ENCODE results near the gene PTAFR.

The PTAFR gene

DNA sequence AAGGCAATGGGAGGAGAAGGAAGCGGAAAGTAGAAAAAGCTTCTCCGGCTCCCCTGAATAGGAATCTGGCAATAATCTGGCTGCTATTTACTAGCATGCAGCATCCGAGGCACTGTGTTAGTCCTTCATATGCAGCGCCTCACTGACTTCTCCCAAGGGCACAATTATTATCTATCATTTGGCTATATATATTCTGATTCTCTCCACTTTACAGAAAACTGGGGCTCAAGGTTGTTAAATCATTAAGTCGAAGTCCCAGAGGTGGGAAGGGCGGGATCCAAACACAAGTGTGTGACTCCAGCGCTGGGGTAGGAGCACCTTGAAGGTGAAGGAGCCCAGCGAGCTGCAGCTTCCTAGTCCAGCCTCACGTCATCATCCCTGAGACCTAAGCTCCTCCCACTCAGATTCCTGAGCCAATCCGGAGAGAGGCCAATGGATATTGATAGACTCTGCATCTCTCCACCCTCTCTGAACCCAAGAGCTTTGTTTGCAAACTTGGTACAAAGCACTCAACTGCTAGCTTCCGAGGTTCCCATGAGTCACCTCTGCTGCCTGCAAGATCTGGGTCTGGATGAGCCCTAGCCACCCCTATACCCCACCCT, 71.5 kb downstream of the PTAFR start:
- H3K27ac ChIP-seq (ENCODE audit: low read depth, low read length), result no peak overlapping the region
- H3K9ac ChIP-seq (ENCODE audit: low read length), result no peak overlapping the region
- no peaks in the 10 kb centered on the region for H4K20me1 ChIP-seq (ENCODE audit: low read depth, low read length)
- TF ChIP-seq EZH2phosphoT487 (conservative IDR thresholded peaks at IDR 0.05; ENCODE audit: low read length), result no peak
- TF ChIP-seq CTCF (IDR thresholded peaks at IDR 0.05; ENCODE audit: insufficient read depth, low read length, poor library complexity, severe bottlenecking), result no peak
- no peaks in the 10 kb centered on the region for H3K36me3 ChIP-seq (ENCODE audit: low read length)
- H3K9me3 ChIP-seq (ENCODE audit: insufficient read depth, low read length), result no peaks in the 10 kb centered on the region
- H3K79me2 ChIP-seq (ENCODE audit: insufficient read depth, low read length), result no peaks in the 10 kb centered on the region
- H3K27me3 ChIP-seq (ENCODE audit: low read length), result no peaks in the 10 kb centered on the region
- H3K9me2 ChIP-seq (replicated peaks; ENCODE audit: insufficient read depth, low read length), result no peaks in the 10 kb centered on the region
- peak overlapping the region; percentile 62 for H2AFZ ChIP-seq (ENCODE audit: low read depth, low read length, severe bottlenecking)
- no peak overlapping the region for H3K4me2 ChIP-seq (ENCODE audit: low read depth, low read length, poor library complexity, severe bottlenecking)
- no peak overlapping the region for H3K4me3 ChIP-seq (ENCODE audit: insufficient read depth, low read length, poor library complexity, severe bottlenecking)
- no peaks in the 10 kb centered on the region for H3F3A ChIP-seq (ENCODE audit: insufficient read depth)

DNA sequence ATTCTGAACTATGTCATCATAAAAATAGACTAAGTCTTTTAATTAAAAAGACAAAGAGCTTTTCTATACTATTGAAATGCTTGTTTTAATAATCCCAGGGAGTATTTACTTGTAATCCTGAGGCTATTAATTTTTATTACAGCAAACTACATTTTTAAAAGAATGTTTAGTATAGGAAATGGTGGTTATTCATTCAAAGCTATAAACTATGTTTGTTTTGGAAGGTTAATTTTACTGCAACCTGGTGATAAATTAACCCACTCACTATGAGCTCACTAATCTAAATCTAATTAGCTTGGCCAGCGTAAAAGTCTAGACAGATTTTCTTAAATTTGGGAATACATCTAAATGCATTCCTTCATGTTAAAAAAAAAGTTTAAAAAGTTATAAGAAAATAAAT, 74.3 kb downstream of the PTAFR start:
- H3K4me2 ChIP-seq (ENCODE audit: low read depth, low read length, poor library complexity, severe bottlenecking), result no peak overlapping the region
- H3K9ac ChIP-seq (ENCODE audit: low read length), result no peak overlapping the region
- no peaks in the 10 kb centered on the region for H3K36me3 ChIP-seq (ENCODE audit: low read length)
- H4K20me1 ChIP-seq (ENCODE audit: low read depth, low read length), result no peaks in the 10 kb centered on the region
- no peak overlapping the region for H3K4me3 ChIP-seq (ENCODE audit: insufficient read depth, low read length, poor library complexity, severe bottlenecking)
- TF ChIP-seq CTCF (IDR thresholded peaks at IDR 0.05; ENCODE audit: insufficient read depth, low read length, poor library complexity, severe bottlenecking), result no peak
- no peaks in the 10 kb centered on the region for H3K79me2 ChIP-seq (ENCODE audit: insufficient read depth, low read length)
- H3K27ac ChIP-seq (ENCODE audit: low read depth, low read length), result no peak overlapping the region
- no peaks in the 10 kb centered on the region for H3K9me3 ChIP-seq (ENCODE audit: insufficient read depth, low read length)
- H3K27me3 ChIP-seq (ENCODE audit: low read length), result no peaks in the 10 kb centered on the region
- H3K9me2 ChIP-seq (replicated peaks; ENCODE audit: insufficient read depth, low read length), result no peaks in the 10 kb centered on the region
- H2AFZ ChIP-seq (ENCODE audit: low read depth, low read length, severe bottlenecking), result no peak overlapping the region
- no peaks in the 10 kb centered on the region for H3F3A ChIP-seq (ENCODE audit: insufficient read depth)

DNA sequence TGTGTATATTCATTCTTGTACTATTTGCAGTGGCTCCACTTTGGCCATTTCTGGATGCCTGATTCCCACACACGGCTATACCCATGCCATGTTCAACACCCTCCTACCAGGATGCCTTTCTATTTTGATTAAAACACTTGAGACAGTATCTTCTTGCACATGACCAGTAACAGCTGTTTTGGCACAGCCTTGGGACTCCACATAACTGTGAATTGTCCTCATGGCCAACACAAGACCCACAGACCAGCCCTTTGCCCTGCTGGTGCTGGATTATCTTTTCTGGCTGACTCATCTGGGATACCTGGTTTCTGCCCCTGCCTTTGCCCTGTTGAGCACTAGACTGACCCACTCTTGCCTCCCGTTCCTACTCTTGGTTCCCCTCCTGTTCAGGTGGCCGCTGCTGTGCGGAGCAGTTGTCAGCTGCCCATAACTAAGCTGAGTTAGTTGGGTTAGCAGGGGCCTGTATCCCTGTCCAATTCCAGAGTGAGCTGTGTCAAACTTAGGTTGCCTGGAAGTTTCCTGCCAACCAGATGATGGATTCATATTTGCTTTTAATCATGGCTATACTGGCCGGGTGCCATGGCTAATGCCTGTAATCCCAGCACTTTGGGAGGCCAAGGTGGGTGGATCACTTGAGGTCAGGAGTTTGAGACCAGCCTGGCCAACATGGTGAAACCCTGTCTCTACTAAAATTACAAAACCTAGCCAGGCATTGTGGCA, 77.3 kb downstream of the PTAFR start:
- no peaks in the 10 kb centered on the region for H4K20me1 ChIP-seq (ENCODE audit: low read depth, low read length)
- H3K27me3 ChIP-seq (ENCODE audit: low read length), result no peaks in the 10 kb centered on the region
- no peak overlapping the region for H2AFZ ChIP-seq (ENCODE audit: low read depth, low read length, severe bottlenecking)
- no peak overlapping the region for H3K4me2 ChIP-seq (ENCODE audit: low read depth, low read length, poor library complexity, severe bottlenecking)
- H3K9me3 ChIP-seq (ENCODE audit: insufficient read depth, low read length), result no peaks in the 10 kb centered on the region
- no peaks in the 10 kb centered on the region for H3F3A ChIP-seq (ENCODE audit: insufficient read depth)
- no peak overlapping the region for H3K4me3 ChIP-seq (ENCODE audit: insufficient read depth, low read length, poor library complexity, severe bottlenecking)
- H3K9me2 ChIP-seq (replicated peaks; ENCODE audit: insufficient read depth, low read length), result no peaks in the 10 kb centered on the region
- no peaks in the 10 kb centered on the region for H3K79me2 ChIP-seq (ENCODE audit: insufficient read depth, low read length)
- no peak overlapping the region for H3K27ac ChIP-seq (ENCODE audit: low read depth, low read length)
- no peak for TF ChIP-seq EZH2phosphoT487 (conservative IDR thresholded peaks at IDR 0.05; ENCODE audit: low read length)
- no peak for TF ChIP-seq CTCF (IDR thresholded peaks at IDR 0.05; ENCODE audit: insufficient read depth, low read length, poor library complexity, severe bottlenecking)
- no peaks in the 10 kb centered on the region for H3K36me3 ChIP-seq (ENCODE audit: low read length)
- H3K9ac ChIP-seq (ENCODE audit: low read length), result no peak overlapping the region
